ENCODE results near the gene MZT2B. TPM values are rescaled to one million over a fixed set of nuclear protein-coding genes. Genes with fewer than 3 reads are reported as not detected.
"Not testable (repeated sequence)": the region's sequence is repeated elsewhere in the genome, so short reads cannot be mapped to it uniquely, and the experiment has no call there.

The MZT2B gene
- total RNA-seq, 2 experiments from 2014 or later = 229 to 254 TPM

GRCh38 chr2:130186391-130186790 is 4.3 kb downstream of the MZT2B start:
- Mint-ChIP-seq H3K36me3 (ENCODE audit: low read depth) (peaks cover 11% of the 10 kb centered on the region), H3K4me1 (ENCODE audit: low read depth) (peaks cover 10% of the 10 kb centered on the region), H3K9me3 (no peaks in the 10 kb centered on the region), H3K27ac (no peak overlapping the region), H3K27me3 (no peaks in the 10 kb centered on the region), H3K4me3 (peak overlapping the region; percentile 38)
- H3K9me3 ChIP-seq (ENCODE audit: control insufficient read depth in 1 of 2, insufficient read depth in 1 of 2, low read length in 2 of 2) = no peaks in the 10 kb centered on the region
- ChIA-PET CTCF (no interaction called here), POLR2A (no interaction called here)
- TF ChIP-seq CTCF (IDR thresholded peaks at IDR 0.05) = no peak
- H3K27ac ChIP-seq (ENCODE audit: low read depth in 1 of 2, low read length in 2 of 2) = no peak overlapping the region
- H3K27me3 ChIP-seq (ENCODE audit: control insufficient read depth in 1 of 2, insufficient read depth in 2 of 2, low read length in 2 of 2) = no peaks in the 10 kb centered on the region
- ATAC-seq (ENCODE audit: poor library complexity) (no peak), DNase-seq (no peak)
- peaks cover 20% of the 10 kb centered on the region for H3K4me1 ChIP-seq (ENCODE audit: insufficient read depth, low read length)
- H3K4me3 ChIP-seq (ENCODE audit: low read length) = no peak overlapping the region
- peaks cover 4% of the 10 kb centered on the region for H3K36me3 ChIP-seq (ENCODE audit: insufficient read depth, low read length)
- intact Hi-C loops (cut with DNase I, micrococcal nuclease) = loop anchor here in 1 of 2 experiments (10.0 kb wide), 2 partner anchors 188 to 538 kb away; partner anchors contain the start of gene GPR148

GRCh38 chr2:130187268-130187667 is 5.2 kb downstream of the MZT2B start:
- Histone ChIP-seq H3K4me3 (ENCODE audit: low read length) (no peak overlapping the region), H3K27me3 (ENCODE audit: control insufficient read depth in 1 of 2, insufficient read depth in 2 of 2, low read length in 2 of 2) (no peaks in the 10 kb centered on the region), H3K27ac (ENCODE audit: low read depth in 1 of 2, low read length in 2 of 2) (no peak overlapping the region), H3K36me3 (ENCODE audit: insufficient read depth, low read length) (peaks cover 4% of the 10 kb centered on the region), H3K9me3 (ENCODE audit: control insufficient read depth in 1 of 2, insufficient read depth in 1 of 2, low read length in 2 of 2) (no peaks in the 10 kb centered on the region), H3K4me1 (ENCODE audit: insufficient read depth, low read length) (peaks cover 20% of the 10 kb centered on the region)
- intact Hi-C loops (cut with DNase I, micrococcal nuclease) = loop anchor here in 1 of 2 experiments (10.0 kb wide), 2 partner anchors 188 to 538 kb away; partner anchors contain the start of gene GPR148
- H3K4me1 Mint-ChIP-seq (ENCODE audit: low read depth) = peaks cover 4% of the 10 kb centered on the region
- H3K27me3 Mint-ChIP-seq = no peaks in the 10 kb centered on the region
- ChIA-PET POLR2A (no interaction called here), CTCF (no interaction called here)
- H3K36me3 Mint-ChIP-seq (ENCODE audit: low read depth) = peaks cover 7% of the 10 kb centered on the region
- no peak overlapping the region for H3K27ac Mint-ChIP-seq
- no peak for DNase-seq
- H3K9me3 Mint-ChIP-seq = no peaks in the 10 kb centered on the region
- H3K4me3 Mint-ChIP-seq = no peak overlapping the region
- TF ChIP-seq CTCF (IDR thresholded peaks at IDR 0.05) = no peak
- ATAC-seq (ENCODE audit: poor library complexity) = no peak

- H3K4me3 ChIP-seq (ENCODE audit: low read length); DNase-seq; H3K9me3 ChIP-seq (ENCODE audit: control insufficient read depth in 1 of 2, insufficient read depth in 1 of 2, low read length in 2 of 2); H3K36me3 Mint-ChIP-seq (ENCODE audit: low read depth); H3K27ac Mint-ChIP-seq; H3K9me3 Mint-ChIP-seq; POLR2A ChIA-PET; H3K27me3 Mint-ChIP-seq; ATAC-seq (ENCODE audit: poor library complexity); H3K36me3 ChIP-seq (ENCODE audit: insufficient read depth, low read length); H3K4me3 Mint-ChIP-seq; H3K27ac ChIP-seq (ENCODE audit: low read depth in 1 of 2, low read length in 2 of 2); H3K4me1 Mint-ChIP-seq (ENCODE audit: low read depth); H3K27me3 ChIP-seq (ENCODE audit: control insufficient read depth in 1 of 2, insufficient read depth in 2 of 2, low read length in 2 of 2): not testable (repeated sequence)
- peaks cover 16% of the 10 kb centered on the region for H3K4me1 ChIP-seq (ENCODE audit: insufficient read depth, low read length)
- intact Hi-C loops (cut with DNase I, micrococcal nuclease) = loop anchor here in 1 of 2 experiments (10.0 kb wide), 2 partner anchors 187 to 537 kb away; partner anchors contain the start of gene GPR148
- CTCF ChIA-PET = interaction anchor here (0.6 kb wide), 1 partner anchor 1349 kb away, joined by 3 read pairs; no protein-coding TSS in a partner anchor
Measured at GRCh38 chr2:130187859-130188792, 6.1 kb downstream of the MZT2B start.

- H3K4me1 Mint-ChIP-seq (ENCODE audit: low read depth); CTCF ChIA-PET; H3K36me3 ChIP-seq (ENCODE audit: insufficient read depth, low read length); H3K4me1 ChIP-seq (ENCODE audit: insufficient read depth, low read length); H3K9me3 ChIP-seq (ENCODE audit: control insufficient read depth in 1 of 2, insufficient read depth in 1 of 2, low read length in 2 of 2); H3K27ac ChIP-seq (ENCODE audit: low read depth in 1 of 2, low read length in 2 of 2); H3K36me3 Mint-ChIP-seq (ENCODE audit: low read depth); DNase-seq; H3K9me3 Mint-ChIP-seq; H3K27ac Mint-ChIP-seq; ATAC-seq (ENCODE audit: poor library complexity); H3K4me3 ChIP-seq (ENCODE audit: low read length); H3K4me3 Mint-ChIP-seq; H3K27me3 Mint-ChIP-seq; H3K27me3 ChIP-seq (ENCODE audit: control insufficient read depth in 1 of 2, insufficient read depth in 2 of 2, low read length in 2 of 2); POLR2A ChIA-PET: not testable (repeated sequence)
- intact Hi-C loops (cut with DNase I, micrococcal nuclease) = loop anchor here in 1 of 2 experiments (10.0 kb wide), 2 partner anchors 186 to 536 kb away; partner anchors contain the start of gene GPR148
Measured at GRCh38 chr2:130188958-130189357, 6.9 kb downstream of the MZT2B start.

Data from CD4-positive, alpha-beta T cell (primary cell).